Esophagus squamous epithelium (tissue), 5 donors: Measurements from ENCODE around the gene RBM33. TPM values are rescaled to one million over a fixed set of nuclear protein-coding genes. Genes with fewer than 3 reads are reported as not detected.

ENCODE experiments used
- DNase-seq: peaks from one replicate; lab custom pipeline; 2025; lab: John Stamatoyannopoulos, UW
- H3K27ac ChIP-seq, 4 donors: fragments of 200-600 bp; sonication (generic); one replicate each; pipeline ENCODE4 v1.5.1; 2016 to 2019; ENCODE audit warnings: mild to moderate bottlenecking in 1 of 4
- H3K27me3 ChIP-seq, 4 donors: fragments of 200-600 bp; sonication (generic); 1 replicate in 3 of 4; 2 replicates in 1 of 4; pipeline versions ENCODE4 v1.5.1 to v1.6.0; 2017 to 2021; ENCODE audit warnings: antibody characterized with exemption in 1 of 4
- H3K36me3 ChIP-seq, 3 donors: fragments of 200-600 bp; sonication (generic); one replicate each; pipeline ENCODE4 v1.5.1; 2016 to 2019
- H3K4me1 ChIP-seq, 3 donors: fragments of 200-600 bp; sonication (generic); one replicate each; pipeline ENCODE4 v1.5.1; 2017 to 2019
- H3K4me3 ChIP-seq, 4 donors: fragments of 200-600 bp; sonication (generic); 1 replicate in 3 of 4; 2 replicates in 1 of 4; pipeline ENCODE4 v1.5.1; 2016 to 2019; ENCODE audit warnings: mild to moderate bottlenecking in 2 of 4, moderate library complexity in 1 of 4
- H3K9me3 ChIP-seq, 3 donors: fragments of 200-600 bp; sonication (generic); one replicate each; pipeline ENCODE4 v1.5.1; 2016 to 2019
- POLR2A ChIP-seq, 4 donors: fragments of 450-650 bp; IDR thresholded peaks; one replicate each; pipeline ENCODE4 v1.6.1; 2017; ENCODE audit warnings: antibody characterized with exemption in 4 of 4, mild to moderate bottlenecking in 4 of 4, moderate library complexity in 3 of 4
- WGBS, 2 donors: methylation state at CpG; one replicate each; pipeline ENCODE4 v1.1.5; 2018; 5-methylcytosine and 5-hydroxymethylcytosine counted together
- intact Hi-C: fragments of 100-400 bp; cut with DNase I; formaldehyde crosslinking; loops from one replicate; pipeline ENCODE4 v1.15.0; 2022
- total RNA-seq, 4 donors: library from RNA; depleted of rRNA; stranded (reverse); fragments of >200 nt; gene quantifications; one replicate each; pipeline ENCODE4 v1.1.0, GENCODE V29; 2016
- TF ChIP-seq, protein P1 (sequence below), 6 experiments: fragments of 450-650 bp in 4 of 6; fragments of 200-600 bp in 2 of 6; sonication (generic) in 2 of 6; IDR thresholded peaks; one replicate each; pipeline ENCODE4 v1.5.1; 2016 to 2019; ENCODE audit warnings: antibody characterized with exemption in 6 of 6, mild to moderate bottlenecking in 4 of 6, moderate library complexity in 4 of 6
- donor health status: DM: yes; HTN: yes; CAD: no.

The RBM33 gene
- total RNA-seq, 4 donors from 2014 or later: 20.3 to 45.6 (median 26.9) TPM

DNA sequence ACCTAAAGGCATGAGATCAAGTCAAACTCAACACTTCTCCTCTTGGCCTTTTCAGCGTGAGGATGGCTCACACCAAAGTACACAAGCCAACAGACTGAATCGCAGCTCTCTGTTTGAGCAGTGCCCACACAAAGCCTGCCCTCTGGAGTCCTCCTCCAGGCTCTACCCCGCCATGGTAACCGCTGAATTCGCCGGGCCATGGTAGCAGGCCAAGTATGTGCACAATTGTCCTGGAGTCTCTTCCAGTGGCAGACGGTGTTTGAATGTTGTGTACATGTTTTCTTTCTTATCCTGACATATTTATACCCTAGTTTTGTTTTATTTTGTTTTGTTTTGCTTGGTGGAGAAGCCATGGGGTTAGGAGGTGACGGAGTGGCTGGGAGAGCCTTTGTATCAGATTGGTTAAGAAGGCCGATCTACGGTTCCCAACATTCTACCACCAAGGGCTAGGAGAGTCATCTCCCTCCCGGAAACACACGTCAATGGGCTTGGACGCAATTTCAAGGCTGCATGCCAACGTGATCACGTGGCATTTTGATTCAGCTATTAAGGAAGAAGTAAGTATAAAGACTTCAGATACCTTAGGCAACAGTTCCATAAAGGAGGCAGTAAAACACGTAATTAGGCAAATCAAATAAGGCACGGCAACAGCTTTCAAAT, 179.9 kb downstream of the RBM33 start:
- intact Hi-C loops: no loop called here
- Histone ChIP-seq H3K9me3 (no peaks in the 10 kb centered on the region), H3K36me3 (no peaks in the 10 kb centered on the region), H3K27ac (no peak overlapping the region), H3K4me3 (no peak overlapping the region), H3K27me3 (peaks cover 0 to 68% (median 0%) of the 10 kb centered on the region in 4 donors), H3K4me1 (no peaks in the 10 kb centered on the region)
- WGBS, 2 donors: 74 to 81% methylated on average over 15 to 17 of the region's 17 CpGs
- no peak for DNase-seq
- TF ChIP-seq, protein P1, sequence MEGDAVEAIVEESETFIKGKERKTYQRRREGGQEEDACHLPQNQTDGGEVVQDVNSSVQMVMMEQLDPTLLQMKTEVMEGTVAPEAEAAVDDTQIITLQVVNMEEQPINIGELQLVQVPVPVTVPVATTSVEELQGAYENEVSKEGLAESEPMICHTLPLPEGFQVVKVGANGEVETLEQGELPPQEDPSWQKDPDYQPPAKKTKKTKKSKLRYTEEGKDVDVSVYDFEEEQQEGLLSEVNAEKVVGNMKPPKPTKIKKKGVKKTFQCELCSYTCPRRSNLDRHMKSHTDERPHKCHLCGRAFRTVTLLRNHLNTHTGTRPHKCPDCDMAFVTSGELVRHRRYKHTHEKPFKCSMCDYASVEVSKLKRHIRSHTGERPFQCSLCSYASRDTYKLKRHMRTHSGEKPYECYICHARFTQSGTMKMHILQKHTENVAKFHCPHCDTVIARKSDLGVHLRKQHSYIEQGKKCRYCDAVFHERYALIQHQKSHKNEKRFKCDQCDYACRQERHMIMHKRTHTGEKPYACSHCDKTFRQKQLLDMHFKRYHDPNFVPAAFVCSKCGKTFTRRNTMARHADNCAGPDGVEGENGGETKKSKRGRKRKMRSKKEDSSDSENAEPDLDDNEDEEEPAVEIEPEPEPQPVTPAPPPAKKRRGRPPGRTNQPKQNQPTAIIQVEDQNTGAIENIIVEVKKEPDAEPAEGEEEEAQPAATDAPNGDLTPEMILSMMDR (IDR thresholded peaks at IDR 0.05): no peak
- TF ChIP-seq POLR2A (IDR thresholded peaks at IDR 0.05): no peak

DNA sequence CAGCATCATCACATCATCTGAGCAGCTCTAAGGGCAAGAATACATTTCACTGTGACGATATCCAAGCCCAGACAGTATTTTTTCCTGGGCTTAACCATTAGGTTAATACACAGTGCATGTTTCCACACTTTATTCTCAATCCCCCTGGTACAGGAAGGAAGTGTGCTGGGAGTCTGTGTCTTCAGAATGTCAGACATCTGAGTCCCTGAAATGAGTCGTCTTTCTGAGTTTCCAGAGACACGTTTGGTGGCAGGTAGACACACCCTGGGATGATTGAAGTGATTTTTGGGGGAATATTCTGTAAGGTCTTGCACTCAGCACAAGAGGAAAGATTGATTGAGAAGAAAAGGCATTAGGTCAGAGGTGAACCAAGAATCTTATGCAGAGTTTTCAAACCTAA, 180.9 kb downstream of the RBM33 start:
- no peaks in the 10 kb centered on the region for H3K4me1 ChIP-seq
- H3K27ac ChIP-seq: no peak overlapping the region
- no peaks in the 10 kb centered on the region for H3K9me3 ChIP-seq
- 67 to 71% methylated on average over 1 to 3 of the region's 3 CpGs for WGBS, 2 donors
- TF ChIP-seq, protein P1 (IDR thresholded peaks at IDR 0.05): no peak
- TF ChIP-seq POLR2A (IDR thresholded peaks at IDR 0.05): no peak
- no peak overlapping the region for H3K4me3 ChIP-seq
- intact Hi-C loops: no loop called here
- DNase-seq: no peak
- H3K27me3 ChIP-seq: peaks cover 0 to 65% (median 0%) of the 10 kb centered on the region in 4 donors
- no peaks in the 10 kb centered on the region for H3K36me3 ChIP-seq

DNA sequence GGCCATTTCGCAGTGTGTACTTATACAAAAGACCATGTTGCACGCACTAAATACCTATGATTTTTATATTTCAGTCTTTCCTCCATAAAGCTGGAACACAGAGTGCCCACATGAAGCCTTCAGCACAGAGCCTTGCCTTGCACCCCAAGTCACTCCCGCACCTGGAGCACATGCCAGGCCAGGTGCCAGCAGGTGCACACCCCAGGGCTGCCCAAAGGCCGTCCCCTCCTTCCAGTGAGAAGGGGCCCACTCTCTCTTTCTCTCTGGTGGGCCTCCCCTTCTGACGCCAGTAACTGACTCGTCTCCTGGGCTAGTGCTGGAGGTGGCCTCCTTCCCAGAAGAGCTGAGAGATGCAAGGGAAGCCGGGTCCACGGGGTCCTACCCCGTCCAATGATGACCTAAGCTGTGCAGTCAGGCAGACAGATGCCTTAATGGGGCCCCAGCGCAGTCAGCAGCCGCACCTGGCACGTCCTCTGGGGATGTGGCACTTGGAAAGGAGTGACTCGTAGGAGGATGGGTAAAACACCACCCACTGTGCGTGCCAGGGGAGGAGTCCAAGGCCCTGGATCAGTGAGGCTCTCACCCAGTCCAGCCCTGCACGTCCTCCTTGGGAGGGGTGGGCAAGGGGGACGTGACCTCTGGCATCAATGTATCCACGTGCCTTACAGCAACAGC, 185.5 kb downstream of the RBM33 start:
- no peak for TF ChIP-seq POLR2A (IDR thresholded peaks at IDR 0.05)
- TF ChIP-seq, protein P1 (IDR thresholded peaks at IDR 0.05): no peak
- intact Hi-C loops: no loop called here

More for the DNA sequence above, 185.5 kb downstream of the RBM33 start:
- DNase-seq: no peak
- Histone ChIP-seq H3K27ac (no peak overlapping the region), H3K36me3 (no peaks in the 10 kb centered on the region), H3K4me1 (no peaks in the 10 kb centered on the region), H3K4me3 (no peak overlapping the region), H3K27me3 (peaks cover 0 to 43% (median 0%) of the 10 kb centered on the region in 4 donors), H3K9me3 (no peaks in the 10 kb centered on the region)
- 63 to 69% methylated on average over 10 to 11 of the region's 17 CpGs for WGBS, 2 donors

Other genes starting within 250 kb of the RBM33 start
- gene EN2, start 186.5 kb upstream of the RBM33 start, total RNA-seq: under 1 TPM in 1 of 4 donors, not detected in 3; under 0.01 TPM
- gene CNPY1, start 98.1 kb upstream of the RBM33 start, total RNA-seq: not detected
- not detected for gene SHH, start 167.8 kb downstream of the RBM33 start, total RNA-seq